GM12873 (cell line): ENCODE data around the gene TRIP12.

Source experiments
- TF ChIP-seq, protein P1 (sequence below): IDR thresholded peaks from 2 replicates; pipeline ENCODE4 v1.5.1; 2012; ENCODE audit warnings: low read depth, mild to moderate bottlenecking, moderate library complexity, low read length, control low read depth; ENCODE audit not compliant: insufficient read depth; ENCODE audit errors: missing control alignments

The TRIP12 gene

GRCh38 chr2:229836847-229837246 is 85.0 kb downstream of the TRIP12 start:
- TF ChIP-seq, protein P1, sequence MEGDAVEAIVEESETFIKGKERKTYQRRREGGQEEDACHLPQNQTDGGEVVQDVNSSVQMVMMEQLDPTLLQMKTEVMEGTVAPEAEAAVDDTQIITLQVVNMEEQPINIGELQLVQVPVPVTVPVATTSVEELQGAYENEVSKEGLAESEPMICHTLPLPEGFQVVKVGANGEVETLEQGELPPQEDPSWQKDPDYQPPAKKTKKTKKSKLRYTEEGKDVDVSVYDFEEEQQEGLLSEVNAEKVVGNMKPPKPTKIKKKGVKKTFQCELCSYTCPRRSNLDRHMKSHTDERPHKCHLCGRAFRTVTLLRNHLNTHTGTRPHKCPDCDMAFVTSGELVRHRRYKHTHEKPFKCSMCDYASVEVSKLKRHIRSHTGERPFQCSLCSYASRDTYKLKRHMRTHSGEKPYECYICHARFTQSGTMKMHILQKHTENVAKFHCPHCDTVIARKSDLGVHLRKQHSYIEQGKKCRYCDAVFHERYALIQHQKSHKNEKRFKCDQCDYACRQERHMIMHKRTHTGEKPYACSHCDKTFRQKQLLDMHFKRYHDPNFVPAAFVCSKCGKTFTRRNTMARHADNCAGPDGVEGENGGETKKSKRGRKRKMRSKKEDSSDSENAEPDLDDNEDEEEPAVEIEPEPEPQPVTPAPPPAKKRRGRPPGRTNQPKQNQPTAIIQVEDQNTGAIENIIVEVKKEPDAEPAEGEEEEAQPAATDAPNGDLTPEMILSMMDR: no peak

GRCh38 chr2:229835596-229836283 is 86.1 kb downstream of the TRIP12 start:
- TF ChIP-seq, protein P1: no peak

GRCh38 chr2:229832510-229832898 is 89.3 kb downstream of the TRIP12 start:
- TF ChIP-seq, protein P1: no peak

GRCh38 chr2:229831805-229832509 is 89.9 kb downstream of the TRIP12 start:
- TF ChIP-seq, protein P1: no peak

GRCh38 chr2:229825476-229825875 is 96.3 kb downstream of the TRIP12 start:
- TF ChIP-seq, protein P1: peak; percentile 24

DNA sequence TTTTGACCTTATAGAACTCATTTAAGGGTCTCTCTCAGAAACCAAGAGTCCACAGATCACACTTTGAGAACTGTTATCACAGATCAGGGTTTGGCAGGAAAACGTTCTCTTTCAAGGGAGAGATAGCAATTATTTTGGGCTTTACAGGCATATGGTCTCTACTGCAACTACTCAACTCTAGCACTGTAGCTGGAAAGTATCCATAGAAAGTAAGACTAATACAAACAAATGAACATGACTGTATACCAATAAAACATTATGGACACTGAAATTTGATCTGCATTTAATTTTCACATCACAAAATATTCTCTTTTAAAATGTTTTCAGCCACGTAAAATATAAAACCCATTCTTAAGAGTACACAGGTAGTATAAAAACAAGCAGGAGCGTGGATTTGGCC is 100.5 kb downstream of the TRIP12 start:
- TF ChIP-seq, protein P1: no peak

GRCh38 chr2:229818230-229818629 is 103.6 kb downstream of the TRIP12 start:
- TF ChIP-seq, protein P1: no peak
